H9 (cell line): ENCODE data around the gene NRM. TPM values are rescaled to one million over a fixed set of nuclear protein-coding genes. Genes with fewer than 3 reads are reported as not detected.
A peak's percentile ranks its signal among the peaks of the same experiment; 100 is the strongest.

Experiments used
- DNase-seq: peaks from one replicate; pipeline ENCODE4 v3.0.0-alpha.2; 2017
- H2AFZ ChIP-seq: one replicate; pipeline ENCODE4 v1.6.1; 2013; ENCODE audit warnings: mild to moderate bottlenecking, low read length, control low read depth, moderate library complexity
- H2AK5ac ChIP-seq: 2 replicates; pipeline ENCODE4 v1.6.1; 2013; ENCODE audit warnings: low read length, control low read depth, mixed read lengths; ENCODE audit not compliant: insufficient read length
- H2BK120ac ChIP-seq: one replicate; pipeline ENCODE4 v1.6.1; 2013; ENCODE audit warnings: low read depth, mild to moderate bottlenecking, low read length, control low read depth, inconsistent platforms; ENCODE audit not compliant: poor library complexity, severe bottlenecking
- H2BK12ac ChIP-seq: 2 replicates; pipeline ENCODE4 v1.6.1; 2013; ENCODE audit warnings: low read length, control low read depth, mixed read lengths, low read depth; ENCODE audit not compliant: insufficient read length
- H2BK15ac ChIP-seq: 2 replicates; pipeline ENCODE4 v1.6.1; 2013; ENCODE audit warnings: low read depth, low read length, control low read depth
- H2BK20ac ChIP-seq: one replicate; pipeline ENCODE4 v1.6.1; 2013; ENCODE audit warnings: low read depth, mild to moderate bottlenecking, low read length, control low read depth, inconsistent platforms; ENCODE audit not compliant: poor library complexity, severe bottlenecking
- H2BK5ac ChIP-seq: 2 replicates; pipeline ENCODE4 v1.6.1; 2013; ENCODE audit warnings: low read length, control low read depth, mixed read lengths; ENCODE audit not compliant: insufficient read length
- H3K14ac ChIP-seq: 2 replicates; pipeline ENCODE4 v1.6.1; 2013; ENCODE audit warnings: low read length, control low read depth; ENCODE audit not compliant: insufficient read depth
- H3K18ac ChIP-seq: 2 replicates; pipeline ENCODE4 v1.6.1; 2013; ENCODE audit warnings: low read depth, mild to moderate bottlenecking, mixed read lengths, low read length, control low read depth; ENCODE audit not compliant: insufficient read length
- H3K23ac ChIP-seq: 2 replicates; pipeline ENCODE4 v1.6.1; 2013; ENCODE audit warnings: low read length, control low read depth, mixed read lengths, low read depth; ENCODE audit not compliant: insufficient read length
- H3K23me2 ChIP-seq: 2 replicates; pipeline ENCODE4 v1.6.1; 2013; ENCODE audit warnings: low read depth, mild to moderate bottlenecking, mixed read lengths, low read length, control low read depth; ENCODE audit not compliant: insufficient read length, poor library complexity, severe bottlenecking
- H3K27ac ChIP-seq: 2 replicates; pipeline ENCODE4 v1.5.1; 2013; ENCODE audit warnings: low read length, control low read depth, mixed read lengths, low read depth; ENCODE audit not compliant: insufficient read length
- H3K27me3 ChIP-seq: 2 replicates; pipeline ENCODE4 v1.6.1; 2013; ENCODE audit warnings: low read length, control low read depth, inconsistent platforms; ENCODE audit not compliant: insufficient read depth
- H3K4ac ChIP-seq: 2 replicates; pipeline ENCODE4 v1.6.1; 2013; ENCODE audit warnings: low read depth, mild to moderate bottlenecking, control low read depth, inconsistent platforms, low read length, moderate library complexity
- H3K4me1 ChIP-seq: 2 replicates; pipeline ENCODE4 v1.6.1; 2013; ENCODE audit warnings: low read length, control low read depth, inconsistent platforms; ENCODE audit not compliant: insufficient read depth
- H3K4me2 ChIP-seq: 2 replicates; pipeline ENCODE4 v1.6.1; 2013; ENCODE audit warnings: low read length, control low read depth, mixed read lengths; ENCODE audit not compliant: insufficient read length, insufficient read depth
- H3K56ac ChIP-seq: 2 replicates; pipeline ENCODE4 v1.6.1; 2013; ENCODE audit warnings: low read depth, mild to moderate bottlenecking, mixed read lengths, low read length, control low read depth; ENCODE audit not compliant: insufficient read length
- H3K79me1 ChIP-seq: 2 replicates; pipeline ENCODE4 v1.6.1; 2013; ENCODE audit warnings: low read depth, mild to moderate bottlenecking, moderate library complexity, low read length, control low read depth, inconsistent platforms; ENCODE audit not compliant: insufficient read depth, poor library complexity, severe bottlenecking
- H3K79me2 ChIP-seq: 2 replicates; pipeline ENCODE4 v1.6.1; 2013; ENCODE audit warnings: low read length, control low read depth, inconsistent platforms; ENCODE audit not compliant: insufficient read depth
- H3K9ac ChIP-seq: 2 replicates; pipeline ENCODE4 v1.6.1; 2013; ENCODE audit warnings: low read length, control low read depth, mixed read lengths; ENCODE audit not compliant: insufficient read length; ENCODE audit errors: extremely low read depth
- H3K9me3 ChIP-seq: one replicate; pipeline ENCODE4 v1.6.1; 2013; ENCODE audit warnings: low read depth, low read length, inconsistent platforms; ENCODE audit not compliant: control insufficient read depth
- H3T11ph ChIP-seq: one replicate; pipeline ENCODE4 v1.6.1; 2013; ENCODE audit warnings: mild to moderate bottlenecking, low read length, control low read depth, inconsistent platforms
- H4K20me1 ChIP-seq: one replicate; pipeline ENCODE4 v1.6.1; 2013; ENCODE audit not compliant: control insufficient read depth, insufficient read length, insufficient read depth
- H4K5ac ChIP-seq: 2 replicates; pipeline ENCODE4 v1.6.1; 2013; ENCODE audit warnings: low read depth, mild to moderate bottlenecking, mixed read lengths, low read length, control low read depth; ENCODE audit not compliant: insufficient read length
- H4K8ac ChIP-seq: replicated peaks from 2 replicates; pipeline ENCODE4 v1.6.1; 2013; ENCODE audit warnings: low read length, control low read depth, mixed read lengths, low read depth; ENCODE audit not compliant: insufficient read length
- H4K91ac ChIP-seq: 2 replicates; pipeline ENCODE4 v1.6.1; 2013; ENCODE audit warnings: low read depth, mild to moderate bottlenecking, moderate library complexity, mixed read lengths, low read length, control low read depth; ENCODE audit not compliant: insufficient read length
- H3K27ac Mint-ChIP-seq, 3 experiments: 2 replicates in 2 of 3; 3 replicates in 1 of 3; pipeline ENCODE4 v1.8.0; 2020 to 2021; ENCODE audit warnings: mixed read lengths in 3 of 3, mild to moderate bottlenecking in 1 of 3, moderate library complexity in 1 of 3
- H3K27me3 Mint-ChIP-seq: 2 replicates; pipeline ENCODE4 v1.8.0; 2021; ENCODE audit warnings: low read depth, mild to moderate bottlenecking, moderate library complexity, mixed read lengths
- H3K36me3 Mint-ChIP-seq, 3 experiments: 2 replicates in 2 of 3; 3 replicates in 1 of 3; pipeline ENCODE4 v1.8.0; 2020 to 2021; ENCODE audit warnings: low read depth in 3 of 3, mixed read lengths in 3 of 3; ENCODE audit not compliant: insufficient read depth in 1 of 3
- H3K4me1 Mint-ChIP-seq, 2 experiments: 2 replicates each; pipeline ENCODE4 v1.8.0; 2020; ENCODE audit warnings: mixed read lengths in 2 of 2
- H3K4me3 Mint-ChIP-seq, 2 experiments: 2 replicates in 1 of 2; 3 replicates in 1 of 2; pipeline ENCODE4 v1.8.0; 2020 to 2021; ENCODE audit warnings: mild to moderate bottlenecking in 2 of 2, mixed read lengths in 2 of 2, moderate library complexity in 1 of 2
- H3K9me3 Mint-ChIP-seq, 2 experiments: 2 replicates in 1 of 2; 3 replicates in 1 of 2; pipeline ENCODE4 v1.8.0; 2020; ENCODE audit warnings: mild to moderate bottlenecking in 2 of 2, mixed read lengths in 2 of 2, moderate library complexity in 1 of 2
- CTCF ChIP-seq: fragments of 200-600 bp; sonication (generic); conservative IDR thresholded peaks from 3 replicates; pipeline ENCODE4 v1.8.0; 2021; ENCODE audit warnings: antibody characterized with exemption, mild to moderate bottlenecking
- WGBS: extraction: QIAGEN DNeasy Blood & Tissue Kit; methylation state at CpG from one replicate; pipeline ENCODE4 v1.1.7; 2013; ENCODE audit warnings: missing lambda C conversion rate, low lambda C conversion rate, mixed read lengths; ENCODE audit not compliant: insufficient read length; ENCODE audit errors: extremely low coverage; 5-methylcytosine and 5-hydroxymethylcytosine counted together
- total RNA-seq: library from RNA; stranded (reverse); gene quantifications from 2 replicates; pipeline ENCODE4 v1.2.1, GENCODE V29; 2021

The NRM gene
- total RNA-seq, 1 experiment from 2014 or later = 36.5 TPM

- Histone ChIP-seq H4K20me1 (no peaks in the 10 kb centered on the region), H3K56ac (no peak within 1 kb of the TSS), H3K79me2 (peaks cover 2% of the 10 kb centered on the region; the same call in 1 of the 2 replicates), H3K9me3 (no peaks in the 10 kb centered on the region), H2BK120ac (no peak within 1 kb of the TSS), H3K27ac (no peak within 1 kb of the TSS), H4K91ac (no peak within 1 kb of the TSS), H3K14ac (no peak within 1 kb of the TSS), H3K18ac (no peak within 1 kb of the TSS), H3K23me2 (peaks cover 33% of the 10 kb centered on the region), H4K8ac (no peak within 1 kb of the TSS), H3K4me1 (peaks cover 17% of the 10 kb centered on the region; the same call in 1 of the 2 replicates), H3K79me1 (no peaks in the 10 kb centered on the region), H2BK12ac (no peak within 1 kb of the TSS), H2BK15ac (no peak within 1 kb of the TSS), H3K23ac (no peak within 1 kb of the TSS), H3K27me3 (no peaks in the 10 kb centered on the region), H3K4ac (no peak within 1 kb of the TSS), H3K4me2 (peak within 1 kb of the TSS; percentile 74), H3T11ph (no peak within 1 kb of the TSS), H2BK20ac (no peak within 1 kb of the TSS), H2AK5ac (no peak within 1 kb of the TSS), H3K9ac (peak within 1 kb of the TSS; percentile 35), H2BK5ac (no peak within 1 kb of the TSS), H2AFZ (no peak within 1 kb of the TSS), H4K5ac (no peak within 1 kb of the TSS)
- peak within 1 kb of the TSS; percentile 86 to 88 for H3K4me3 Mint-ChIP-seq
- no peaks in the 10 kb centered on the region; a peak in 1 of 5 replicates for H3K9me3 Mint-ChIP-seq
- WGBS = no CpG with 5 or more reads among the region's 41 CpGs
- H3K27me3 Mint-ChIP-seq = peaks cover 3% of the 10 kb centered on the region; the same call in 1 of the 2 replicates
- TF ChIP-seq CTCF = no peak
- DNase-seq = no peak
- H3K27ac Mint-ChIP-seq = peak within 1 kb of the TSS; percentile 75 to 90 (median 90)
- peaks cover 69 to 71% of the 10 kb centered on the region in 2 experiments for H3K4me1 Mint-ChIP-seq
- H3K36me3 Mint-ChIP-seq = peaks cover 4 to 23% (median 15%) of the 10 kb centered on the region in 3 experiments; a peak in 5 of 7 replicates
These were observed 4.5 kb downstream of the NRM start, which contains the start of gene PPP1R18 for GRCh38 chr6:30686009-30686907. Gene PPP1R18 (minus strand): TSS chr6:30686645. CDS start chr6:30686018, 627 bp downstream.
